Fibroblast of lung (primary cell): ENCODE measurements around the gene MLC1. TPM values are rescaled to one million over a fixed set of nuclear protein-coding genes. Genes with fewer than 3 reads are reported as not detected.
A peak's percentile ranks its signal among the peaks of the same experiment; 100 is the strongest.

Source experiments
- DNase-seq, 2 donors: peaks; one replicate each; pipeline versions ENCODE4 v3.0.0 to v3.0.0-alpha.2; 2010; ENCODE audit warnings: low read depth in 2 of 2
- H2AFZ ChIP-seq: 2 replicates; pipeline ENCODE4 v1.5.1; 2012; ENCODE audit warnings: low read length, control low read depth, inconsistent platforms
- H3K27ac ChIP-seq: 2 replicates; pipeline ENCODE4 v1.5.1; 2011; ENCODE audit warnings: low read length, control low read depth; ENCODE audit not compliant: insufficient read depth
- H3K27me3 ChIP-seq: 2 replicates; pipeline ENCODE4 v1.5.1; 2011; ENCODE audit warnings: mild to moderate bottlenecking, low read length; ENCODE audit not compliant: control insufficient read depth, insufficient read depth
- H3K36me3 ChIP-seq: 2 replicates; pipeline ENCODE4 v1.5.1; 2011; ENCODE audit warnings: low read length; ENCODE audit not compliant: control insufficient read depth, insufficient read depth
- H3K4me1 ChIP-seq: 2 replicates; pipeline ENCODE4 v1.5.1; 2011; ENCODE audit warnings: low read length; ENCODE audit not compliant: control insufficient read depth, insufficient read depth; ENCODE audit errors: extremely low read depth
- H3K4me2 ChIP-seq: 2 replicates; pipeline ENCODE4 v1.5.1; 2011; ENCODE audit warnings: low read length, control low read depth; ENCODE audit not compliant: insufficient read depth; ENCODE audit errors: extremely low read depth
- H3K4me3 ChIP-seq, 4 experiments: fragments of 200-600 bp in 1 of 4; sonication (generic) in 1 of 4; replicated peaks in 1 of 4; 2 replicates each; pipeline ENCODE4 v1.5.1; 2011 to 2016; ENCODE audit warnings: low read length in 4 of 4, low read depth in 3 of 4, mild to moderate bottlenecking in 3 of 4, control low read depth in 2 of 4, inconsistent platforms in 1 of 4, mixed read lengths in 1 of 4; ENCODE audit not compliant: insufficient read depth in 1 of 4; ENCODE audit errors: control extremely low read depth in 1 of 4
- H3K79me2 ChIP-seq: 2 replicates; pipeline ENCODE4 v1.5.1; 2012; ENCODE audit warnings: mild to moderate bottlenecking, low read length, inconsistent platforms; ENCODE audit not compliant: control insufficient read depth, insufficient read depth
- H3K9ac ChIP-seq: 2 replicates; pipeline ENCODE4 v1.5.1; 2011; ENCODE audit warnings: mild to moderate bottlenecking, low read length, control low read depth; ENCODE audit not compliant: insufficient read depth
- H3K9me3 ChIP-seq: 2 replicates; pipeline ENCODE4 v1.5.1; 2012; ENCODE audit warnings: low read depth, low read length; ENCODE audit not compliant: control insufficient read depth, insufficient read depth
- H4K20me1 ChIP-seq: 2 replicates; pipeline ENCODE4 v1.5.1; 2011; ENCODE audit warnings: low read length; ENCODE audit not compliant: control insufficient read depth, insufficient read depth; ENCODE audit errors: extremely low read depth
- EZH2 ChIP-seq: IDR thresholded peaks from 2 replicates; pipeline ENCODE4 v1.5.1; 2012; ENCODE audit warnings: low read length, control low read depth, mild to moderate bottlenecking; ENCODE audit errors: missing control alignments
- polyA plus RNA-seq, 2 donors: library from polyadenylated mRNA; depleted of rRNA in 1 of 2; stranded (reverse) in 1 of 2; unstranded in 1 of 2; fragments of >200 nt; gene quantifications; 2 replicates each; pipeline ENCODE4 v1.2.1, GENCODE V29; 2011 to 2012; ENCODE audit warnings: missing spikeins in 1 of 2
- total RNA-seq: library from RNA; depleted of rRNA; stranded (reverse); fragments of >200 nt; gene quantifications from 2 replicates; pipeline ENCODE4 v1.2.1, GENCODE V29; 2014
- TF ChIP-seq, protein P1 (sequence below), 2 donors: IDR thresholded peaks in 1 of 2; conservative IDR thresholded peaks in 1 of 2; 1 replicate in 1 of 2; 2 replicates in 1 of 2; pipeline ENCODE4 v1.5.1; 2011 to 2012; ENCODE audit warnings: low read length in 2 of 2, control low read depth in 1 of 2, inconsistent platforms in 1 of 2, low read depth in 1 of 2, mild to moderate bottlenecking in 1 of 2

Gene MLC1
- total and polyA plus RNA-seq, 2 donors (not counting 1 experiment from before 2014, with no cell fraction given), result under 0.01 TPM; not detected in 1

DNA sequence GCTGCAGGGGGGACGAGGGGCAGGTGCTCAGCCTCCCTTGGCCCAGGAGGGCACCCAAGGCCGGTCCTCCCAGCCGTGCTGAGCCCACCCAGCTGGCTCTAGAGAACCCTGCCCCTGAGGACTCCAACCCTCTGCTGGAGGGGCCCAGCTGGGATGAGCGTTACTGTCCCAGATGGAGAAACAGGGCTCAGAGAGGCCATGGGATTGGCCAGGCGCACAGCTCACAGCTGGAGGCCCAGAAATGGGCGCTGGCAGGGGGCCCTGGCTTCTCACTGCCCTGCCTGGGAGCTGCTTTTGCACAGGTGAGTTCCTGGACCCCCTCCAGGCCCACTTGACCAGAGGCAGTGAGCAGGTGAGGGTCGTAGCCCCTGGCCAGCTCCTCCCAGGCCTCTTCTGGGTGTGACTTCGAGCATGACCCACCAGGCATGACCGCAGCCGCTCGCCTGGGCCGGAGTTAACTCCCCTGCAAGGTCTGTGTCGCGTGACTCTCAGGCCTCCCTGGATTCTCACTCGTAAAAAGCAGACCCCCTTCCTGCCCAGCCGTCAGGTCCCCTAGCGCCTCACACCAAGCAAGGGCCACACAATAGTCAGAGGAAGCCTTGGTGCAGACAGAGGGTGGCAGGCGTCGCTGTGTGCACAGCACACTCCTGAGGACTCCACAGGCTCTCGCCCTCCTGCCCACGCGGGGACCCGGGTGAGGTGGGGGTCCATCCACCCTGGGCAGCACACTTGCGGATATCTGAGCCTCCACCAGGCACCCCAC lies 52.9 kb downstream of the MLC1 start:
- Histone ChIP-seq H2AFZ (no peak overlapping the region), H3K79me2 (no peaks in the 10 kb centered on the region), H3K4me1 (no peaks in the 10 kb centered on the region), H3K27ac (no peak overlapping the region), H3K9me3 (no peaks in the 10 kb centered on the region), H3K36me3 (no peaks in the 10 kb centered on the region), H3K4me2 (no peak overlapping the region), H3K9ac (no peak overlapping the region), H3K27me3 (no peaks in the 10 kb centered on the region), H3K4me3 (no peak overlapping the region), H4K20me1 (no peaks in the 10 kb centered on the region)
- no peak for DNase-seq
- no peak for TF ChIP-seq EZH2

DNA sequence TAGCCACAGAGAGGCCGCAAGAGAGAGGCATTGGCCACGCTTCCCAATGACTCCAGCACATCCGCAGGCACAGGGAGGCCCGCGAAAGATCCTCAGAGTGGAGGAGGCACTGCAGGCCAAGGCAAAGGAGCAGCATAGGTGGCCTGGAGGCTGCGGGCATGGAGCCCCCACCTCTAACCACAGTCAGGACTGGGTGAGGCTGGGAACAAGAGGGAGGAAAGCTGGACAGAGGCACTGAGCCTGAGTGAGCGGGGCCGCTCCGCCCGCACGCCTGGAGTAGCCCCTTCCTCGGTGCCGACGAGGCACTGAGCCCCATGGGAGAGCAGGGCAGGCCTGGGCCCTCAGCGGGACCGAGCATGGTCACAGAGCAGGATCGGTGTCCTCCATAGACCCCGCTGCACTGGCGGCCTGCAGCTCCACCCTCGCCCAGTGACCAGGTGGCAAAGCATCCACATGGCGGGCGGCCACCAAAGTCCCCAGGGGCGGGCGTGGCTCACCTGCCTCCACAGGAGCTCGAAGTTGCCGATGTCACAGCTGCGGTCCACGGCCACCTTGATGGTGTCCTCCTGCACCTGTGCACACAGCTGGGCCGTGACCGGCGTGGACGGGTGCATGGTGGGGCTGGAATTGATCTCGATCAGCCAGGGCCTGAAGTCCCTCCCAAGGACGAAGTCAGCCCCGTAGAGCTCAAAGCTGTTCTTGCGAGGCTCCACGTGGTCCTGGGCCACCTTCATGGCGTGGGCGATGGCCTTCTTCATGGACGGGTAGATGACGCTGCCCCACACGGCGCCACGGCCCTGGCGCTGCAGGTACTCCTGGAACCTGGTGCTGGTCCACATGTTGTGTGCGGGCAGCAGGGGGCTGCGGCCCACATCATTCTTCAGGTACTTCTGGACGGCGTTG lies 53.8 kb downstream of the MLC1 start:
- DNase-seq, result no peak
- TF ChIP-seq, protein P1, sequence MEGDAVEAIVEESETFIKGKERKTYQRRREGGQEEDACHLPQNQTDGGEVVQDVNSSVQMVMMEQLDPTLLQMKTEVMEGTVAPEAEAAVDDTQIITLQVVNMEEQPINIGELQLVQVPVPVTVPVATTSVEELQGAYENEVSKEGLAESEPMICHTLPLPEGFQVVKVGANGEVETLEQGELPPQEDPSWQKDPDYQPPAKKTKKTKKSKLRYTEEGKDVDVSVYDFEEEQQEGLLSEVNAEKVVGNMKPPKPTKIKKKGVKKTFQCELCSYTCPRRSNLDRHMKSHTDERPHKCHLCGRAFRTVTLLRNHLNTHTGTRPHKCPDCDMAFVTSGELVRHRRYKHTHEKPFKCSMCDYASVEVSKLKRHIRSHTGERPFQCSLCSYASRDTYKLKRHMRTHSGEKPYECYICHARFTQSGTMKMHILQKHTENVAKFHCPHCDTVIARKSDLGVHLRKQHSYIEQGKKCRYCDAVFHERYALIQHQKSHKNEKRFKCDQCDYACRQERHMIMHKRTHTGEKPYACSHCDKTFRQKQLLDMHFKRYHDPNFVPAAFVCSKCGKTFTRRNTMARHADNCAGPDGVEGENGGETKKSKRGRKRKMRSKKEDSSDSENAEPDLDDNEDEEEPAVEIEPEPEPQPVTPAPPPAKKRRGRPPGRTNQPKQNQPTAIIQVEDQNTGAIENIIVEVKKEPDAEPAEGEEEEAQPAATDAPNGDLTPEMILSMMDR (conservative IDR thresholded peaks at IDR 0.05 in 1 of 2, IDR thresholded peaks at IDR 0.05 in 1 of 2; ENCODE audit: low read depth in 1 of 2, low read length in 2 of 2), result no peak
- TF ChIP-seq EZH2, result no peak
- H3K27me3 ChIP-seq, result no peaks in the 10 kb centered on the region

DNA sequence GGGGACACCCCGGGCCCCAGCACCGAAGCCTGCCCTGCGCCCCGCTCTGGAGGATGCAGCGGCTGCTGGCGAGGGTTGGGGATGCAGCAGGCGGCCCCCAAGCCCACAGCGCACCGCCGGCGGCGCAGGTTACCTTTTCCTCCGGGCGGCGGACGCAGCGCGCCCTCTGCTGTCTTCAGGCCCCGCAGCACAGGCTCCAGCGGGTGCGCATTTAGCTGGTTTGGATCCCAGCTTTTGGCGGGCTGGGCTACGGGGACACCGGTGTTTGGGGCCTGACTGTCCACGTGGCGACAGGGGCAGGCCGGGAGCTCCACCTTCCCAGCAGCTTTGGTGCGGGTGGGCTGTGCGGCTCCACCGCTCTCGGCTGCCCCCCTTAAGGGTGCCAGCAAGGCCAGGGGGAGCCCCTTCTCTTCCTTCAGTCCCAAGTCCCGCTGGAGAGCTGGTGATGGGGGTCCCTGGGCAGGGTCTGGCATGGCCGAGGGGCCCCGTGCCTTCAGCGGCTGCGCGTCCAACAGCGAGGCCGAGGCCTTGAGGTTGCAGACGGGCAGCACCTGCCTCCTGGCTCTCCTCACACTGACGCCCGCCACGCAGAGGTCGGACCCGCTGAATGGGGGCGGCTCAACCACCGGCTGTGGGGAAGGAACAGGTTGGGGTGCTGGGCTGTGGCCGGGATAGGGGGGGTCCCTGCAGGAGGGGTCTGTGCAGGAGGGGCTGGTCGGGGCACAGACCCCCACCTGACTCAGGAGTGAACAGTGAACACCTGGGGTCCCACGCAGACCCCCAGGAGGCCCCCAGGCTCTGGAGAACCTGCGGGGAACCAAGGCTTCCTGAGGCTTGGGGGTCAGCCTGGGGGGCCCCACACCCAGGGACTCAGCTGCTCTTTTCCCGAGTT lies 54.7 kb downstream of the MLC1 start:
- Histone ChIP-seq H3K9me3 (no peaks in the 10 kb centered on the region), H3K4me3 (no peak overlapping the region), H4K20me1 (no peaks in the 10 kb centered on the region), H3K9ac (no peak overlapping the region), H3K36me3 (no peaks in the 10 kb centered on the region), H2AFZ (no peak overlapping the region), H3K27me3 (no peaks in the 10 kb centered on the region), H3K79me2 (no peaks in the 10 kb centered on the region), H3K4me1 (no peaks in the 10 kb centered on the region), H3K27ac (no peak overlapping the region), H3K4me2 (peak overlapping the region; percentile 5)
- TF ChIP-seq, protein P1 (conservative IDR thresholded peaks at IDR 0.05 in 1 of 2, IDR thresholded peaks at IDR 0.05 in 1 of 2; ENCODE audit: low read depth in 1 of 2, low read length in 2 of 2), result peak; percentile 72 to 74
- TF ChIP-seq EZH2, result no peak
- peak; percentile 56 to 59 for DNase-seq

More for the DNA sequence above, 53.8 kb downstream of the MLC1 start:
- Histone ChIP-seq H3K9me3 (no peaks in the 10 kb centered on the region), H4K20me1 (no peaks in the 10 kb centered on the region), H3K36me3 (no peaks in the 10 kb centered on the region), H2AFZ (no peak overlapping the region), H3K9ac (no peak overlapping the region), H3K27ac (no peak overlapping the region), H3K4me3 (no peak overlapping the region), H3K79me2 (no peaks in the 10 kb centered on the region), H3K4me1 (no peaks in the 10 kb centered on the region), H3K4me2 (no peak overlapping the region)
